Mesenteric fat pad (tissue), 1 donor: ENCODE data around the gene APCS. TPM values are rescaled to one million over a fixed set of nuclear protein-coding genes. Genes with fewer than 3 reads are reported as not detected.

ENCODE experiments used
- total RNA-seq: library from RNA; stranded (reverse); fragmentation: NEBNext Ultra II Directional; extraction: Animal tissue kit (Norgen Biotek cat#: 25700); gene quantifications from one replicate; pipeline ENCODE4 v1.2.1, GENCODE V29; 2021
- donor health status: DM: yes; HTN: yes; CAD: no.

APCS gene
- total RNA-seq, 1 donor from 2014 or later, result not detected

Other genes starting within 250 kb of the APCS start
- not detected for gene OR10J4, start 155.6 kb upstream of the APCS start, total RNA-seq
- not detected for gene OR10J1, start 148.1 kb upstream of the APCS start, total RNA-seq
- not detected for gene OR10J5, start 51.8 kb upstream of the APCS start, total RNA-seq
- gene CRP, start 126.8 kb downstream of the APCS start, total RNA-seq, result not detected
- 54.8 TPM for gene DUSP23, start 193.1 kb downstream of the APCS start, total RNA-seq
- gene FCRL6, start 214.5 kb downstream of the APCS start, total RNA-seq, result not detected
- 11.3 TPM for gene SLAMF8, start 239.0 kb downstream of the APCS start, total RNA-seq